H9 (cell line): ENCODE measurements around the gene CENPO. TPM values are rescaled to one million over a fixed set of nuclear protein-coding genes. Genes with fewer than 3 reads are reported as not detected.

Experiments used
- DNase-seq: peaks from one replicate; pipeline ENCODE4 v3.0.0-alpha.2; 2017
- H2AFZ ChIP-seq: one replicate; pipeline ENCODE4 v1.6.1; 2013; ENCODE audit warnings: mild to moderate bottlenecking, low read length, control low read depth, moderate library complexity
- H2AK5ac ChIP-seq: 2 replicates; pipeline ENCODE4 v1.6.1; 2013; ENCODE audit warnings: low read length, control low read depth, mixed read lengths; ENCODE audit not compliant: insufficient read length
- H2BK120ac ChIP-seq: one replicate; pipeline ENCODE4 v1.6.1; 2013; ENCODE audit warnings: low read depth, mild to moderate bottlenecking, low read length, control low read depth, inconsistent platforms; ENCODE audit not compliant: poor library complexity, severe bottlenecking
- H2BK12ac ChIP-seq: 2 replicates; pipeline ENCODE4 v1.6.1; 2013; ENCODE audit warnings: low read length, control low read depth, mixed read lengths, low read depth; ENCODE audit not compliant: insufficient read length
- H2BK15ac ChIP-seq: 2 replicates; pipeline ENCODE4 v1.6.1; 2013; ENCODE audit warnings: low read depth, low read length, control low read depth
- H2BK20ac ChIP-seq: one replicate; pipeline ENCODE4 v1.6.1; 2013; ENCODE audit warnings: low read depth, mild to moderate bottlenecking, low read length, control low read depth, inconsistent platforms; ENCODE audit not compliant: poor library complexity, severe bottlenecking
- H2BK5ac ChIP-seq: 2 replicates; pipeline ENCODE4 v1.6.1; 2013; ENCODE audit warnings: low read length, control low read depth, mixed read lengths; ENCODE audit not compliant: insufficient read length
- H3K14ac ChIP-seq: 2 replicates; pipeline ENCODE4 v1.6.1; 2013; ENCODE audit warnings: low read length, control low read depth; ENCODE audit not compliant: insufficient read depth
- H3K18ac ChIP-seq: 2 replicates; pipeline ENCODE4 v1.6.1; 2013; ENCODE audit warnings: low read depth, mild to moderate bottlenecking, mixed read lengths, low read length, control low read depth; ENCODE audit not compliant: insufficient read length
- H3K23ac ChIP-seq: 2 replicates; pipeline ENCODE4 v1.6.1; 2013; ENCODE audit warnings: low read length, control low read depth, mixed read lengths, low read depth; ENCODE audit not compliant: insufficient read length
- H3K23me2 ChIP-seq: 2 replicates; pipeline ENCODE4 v1.6.1; 2013; ENCODE audit warnings: low read depth, mild to moderate bottlenecking, mixed read lengths, low read length, control low read depth; ENCODE audit not compliant: insufficient read length, poor library complexity, severe bottlenecking
- H3K27ac ChIP-seq: 2 replicates; pipeline ENCODE4 v1.5.1; 2013; ENCODE audit warnings: low read length, control low read depth, mixed read lengths, low read depth; ENCODE audit not compliant: insufficient read length
- H3K27me3 ChIP-seq: 2 replicates; pipeline ENCODE4 v1.6.1; 2013; ENCODE audit warnings: low read length, control low read depth, inconsistent platforms; ENCODE audit not compliant: insufficient read depth
- H3K4ac ChIP-seq: 2 replicates; pipeline ENCODE4 v1.6.1; 2013; ENCODE audit warnings: low read depth, mild to moderate bottlenecking, control low read depth, inconsistent platforms, low read length, moderate library complexity
- H3K4me1 ChIP-seq: 2 replicates; pipeline ENCODE4 v1.6.1; 2013; ENCODE audit warnings: low read length, control low read depth, inconsistent platforms; ENCODE audit not compliant: insufficient read depth
- H3K4me2 ChIP-seq: 2 replicates; pipeline ENCODE4 v1.6.1; 2013; ENCODE audit warnings: low read length, control low read depth, mixed read lengths; ENCODE audit not compliant: insufficient read length, insufficient read depth
- H3K56ac ChIP-seq: 2 replicates; pipeline ENCODE4 v1.6.1; 2013; ENCODE audit warnings: low read depth, mild to moderate bottlenecking, mixed read lengths, low read length, control low read depth; ENCODE audit not compliant: insufficient read length
- H3K79me1 ChIP-seq: 2 replicates; pipeline ENCODE4 v1.6.1; 2013; ENCODE audit warnings: low read depth, mild to moderate bottlenecking, moderate library complexity, low read length, control low read depth, inconsistent platforms; ENCODE audit not compliant: insufficient read depth, poor library complexity, severe bottlenecking
- H3K79me2 ChIP-seq: 2 replicates; pipeline ENCODE4 v1.6.1; 2013; ENCODE audit warnings: low read length, control low read depth, inconsistent platforms; ENCODE audit not compliant: insufficient read depth
- H3K9ac ChIP-seq: 2 replicates; pipeline ENCODE4 v1.6.1; 2013; ENCODE audit warnings: low read length, control low read depth, mixed read lengths; ENCODE audit not compliant: insufficient read length; ENCODE audit errors: extremely low read depth
- H3K9me3 ChIP-seq: one replicate; pipeline ENCODE4 v1.6.1; 2013; ENCODE audit warnings: low read depth, low read length, inconsistent platforms; ENCODE audit not compliant: control insufficient read depth
- H3T11ph ChIP-seq: one replicate; pipeline ENCODE4 v1.6.1; 2013; ENCODE audit warnings: mild to moderate bottlenecking, low read length, control low read depth, inconsistent platforms
- H4K20me1 ChIP-seq: one replicate; pipeline ENCODE4 v1.6.1; 2013; ENCODE audit not compliant: control insufficient read depth, insufficient read length, insufficient read depth
- H4K5ac ChIP-seq: 2 replicates; pipeline ENCODE4 v1.6.1; 2013; ENCODE audit warnings: low read depth, mild to moderate bottlenecking, mixed read lengths, low read length, control low read depth; ENCODE audit not compliant: insufficient read length
- H4K8ac ChIP-seq: replicated peaks from 2 replicates; pipeline ENCODE4 v1.6.1; 2013; ENCODE audit warnings: low read length, control low read depth, mixed read lengths, low read depth; ENCODE audit not compliant: insufficient read length
- H4K91ac ChIP-seq: 2 replicates; pipeline ENCODE4 v1.6.1; 2013; ENCODE audit warnings: low read depth, mild to moderate bottlenecking, moderate library complexity, mixed read lengths, low read length, control low read depth; ENCODE audit not compliant: insufficient read length
- H3K27ac Mint-ChIP-seq, 3 experiments: 2 replicates in 2 of 3; 3 replicates in 1 of 3; pipeline ENCODE4 v1.8.0; 2020 to 2021; ENCODE audit warnings: mixed read lengths in 3 of 3, mild to moderate bottlenecking in 1 of 3, moderate library complexity in 1 of 3
- H3K27me3 Mint-ChIP-seq: 2 replicates; pipeline ENCODE4 v1.8.0; 2021; ENCODE audit warnings: low read depth, mild to moderate bottlenecking, moderate library complexity, mixed read lengths
- H3K36me3 Mint-ChIP-seq, 3 experiments: 2 replicates in 2 of 3; 3 replicates in 1 of 3; pipeline ENCODE4 v1.8.0; 2020 to 2021; ENCODE audit warnings: low read depth in 3 of 3, mixed read lengths in 3 of 3; ENCODE audit not compliant: insufficient read depth in 1 of 3
- H3K4me1 Mint-ChIP-seq, 2 experiments: 2 replicates each; pipeline ENCODE4 v1.8.0; 2020; ENCODE audit warnings: mixed read lengths in 2 of 2
- H3K4me3 Mint-ChIP-seq, 2 experiments: 2 replicates in 1 of 2; 3 replicates in 1 of 2; pipeline ENCODE4 v1.8.0; 2020 to 2021; ENCODE audit warnings: mild to moderate bottlenecking in 2 of 2, mixed read lengths in 2 of 2, moderate library complexity in 1 of 2
- H3K9me3 Mint-ChIP-seq, 2 experiments: 2 replicates in 1 of 2; 3 replicates in 1 of 2; pipeline ENCODE4 v1.8.0; 2020; ENCODE audit warnings: mild to moderate bottlenecking in 2 of 2, mixed read lengths in 2 of 2, moderate library complexity in 1 of 2
- CTCF ChIP-seq: fragments of 200-600 bp; sonication (generic); conservative IDR thresholded peaks from 3 replicates; pipeline ENCODE4 v1.8.0; 2021; ENCODE audit warnings: antibody characterized with exemption, mild to moderate bottlenecking
- whole genome bisulfite sequencing: extraction: QIAGEN DNeasy Blood & Tissue Kit; methylation state at CpG from one replicate; pipeline ENCODE4 v1.1.7; 2013; ENCODE audit warnings: missing lambda C conversion rate, low lambda C conversion rate, mixed read lengths; ENCODE audit not compliant: insufficient read length; ENCODE audit errors: extremely low coverage; 5-methylcytosine and 5-hydroxymethylcytosine counted together
- total RNA-seq: library from RNA; stranded (reverse); gene quantifications from 2 replicates; pipeline ENCODE4 v1.2.1, GENCODE V29; 2021

CENPO gene
- total RNA-seq, 1 experiment from 2014 or later, result 49.5 TPM

- H2BK120ac ChIP-seq, result no peak overlapping the region
- H3K27ac ChIP-seq, result no peak overlapping the region
- Mint-ChIP-seq H3K36me3 (peaks cover 31 to 36% (median 31%) of the 10 kb centered on the region in 3 experiments), H3K27ac (0 out of 7 replicates have a peak overlapping the region, but pooled peaks of 1 of the 3 experiments have one; percentile 28), H3K27me3 (no peaks in the 10 kb centered on the region; the same call in none of the 2 replicates), H3K4me3 (no peak overlapping the region), H3K4me1 (peaks cover 32 to 37% of the 10 kb centered on the region in 2 experiments), H3K9me3 (peaks cover 0 to 7% of the 10 kb centered on the region in 2 experiments; a peak in 4 of 5 replicates)
- no peaks in the 10 kb centered on the region for H4K20me1 ChIP-seq
- no peak overlapping the region for H3T11ph ChIP-seq
- TF ChIP-seq CTCF, result no peak
- H2BK15ac ChIP-seq, result no peak overlapping the region
- H3K18ac ChIP-seq, result no peak overlapping the region
- no peak for DNase-seq
- no peaks in the 10 kb centered on the region for H3K23me2 ChIP-seq
- no peak overlapping the region for H3K14ac ChIP-seq
- H2BK5ac ChIP-seq, result no peak overlapping the region
- H3K56ac ChIP-seq, result no peak overlapping the region
- H2AK5ac ChIP-seq, result no peak overlapping the region
- no peak overlapping the region for H3K4ac ChIP-seq
- H3K4me1 ChIP-seq, result peaks cover 2% of the 10 kb centered on the region; the same call in 1 of the 2 replicates
- no peak overlapping the region for H2AFZ ChIP-seq
- no peak overlapping the region for H2BK12ac ChIP-seq
- WGBS, result no CpG with 5 or more reads among the region's 18 CpGs
- H3K9me3 ChIP-seq, result no peaks in the 10 kb centered on the region
- no peak overlapping the region for H3K4me2 ChIP-seq
- no peak overlapping the region for H3K23ac ChIP-seq
- H3K27me3 ChIP-seq, result no peaks in the 10 kb centered on the region
- no peak overlapping the region for H4K91ac ChIP-seq
- H3K79me1 ChIP-seq, result no peaks in the 10 kb centered on the region
- no peaks in the 10 kb centered on the region for H3K79me2 ChIP-seq
- H2BK20ac ChIP-seq, result no peak overlapping the region
- H4K8ac ChIP-seq, result no peak overlapping the region
- H4K5ac ChIP-seq, result no peak overlapping the region
- no peak overlapping the region for H3K9ac ChIP-seq
These were observed 38.2 kb downstream of the CENPO start for GRCh38 chr2:24831221-24832072.
